Vagina (tissue), 2 donors: ENCODE measurements around the gene SCAF8.

Source experiments
- CTCF ChIP-seq, 3 experiments: fragments of 450-650 bp in 2 of 3; fragments of 200-600 bp in 1 of 3; sonication (generic) in 1 of 3; IDR thresholded peaks; one replicate each; pipeline ENCODE4 v1.5.1; 2017 to 2019; ENCODE audit warnings: antibody characterized with exemption in 3 of 3, mild to moderate bottlenecking in 2 of 3, moderate library complexity in 2 of 3
- POLR2A ChIP-seq, 2 donors: fragments of 450-650 bp; IDR thresholded peaks; one replicate each; pipeline ENCODE4 v1.6.1; 2017; ENCODE audit warnings: antibody characterized with exemption in 2 of 2, mild to moderate bottlenecking in 2 of 2, moderate library complexity in 2 of 2
- POLR2AphosphoS5 ChIP-seq, 2 donors: sonication (generic); formaldehyde crosslinking; IDR thresholded peaks; one replicate each; pipeline ENCODE4 v1.9.0; 2017; ENCODE audit warnings: antibody characterized with exemption in 2 of 2, mild to moderate bottlenecking in 2 of 2, low read depth in 1 of 2; ENCODE audit not compliant: insufficient read depth in 1 of 2

DNA sequence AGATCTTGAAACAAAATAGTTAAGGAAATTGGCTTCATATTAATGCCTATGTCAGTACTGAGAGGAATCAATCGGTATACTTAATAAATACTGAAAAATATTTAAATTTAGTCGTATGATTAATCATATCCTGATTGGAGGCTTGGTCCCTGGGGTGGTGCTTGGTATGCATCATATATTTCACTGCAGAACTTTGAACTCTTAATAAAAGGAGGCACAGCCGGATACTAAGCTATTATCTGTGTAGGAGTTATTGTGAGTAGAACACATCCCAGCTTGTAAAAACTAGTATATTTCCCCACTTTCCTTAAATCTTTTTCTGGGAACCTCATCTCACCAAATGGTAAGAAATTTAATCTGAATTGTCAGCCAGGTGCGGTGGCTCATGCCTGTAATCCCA lies 42.4 kb upstream of the SCAF8 start:
- TF ChIP-seq CTCF (IDR thresholded peaks at IDR 0.05), result no peak
- TF ChIP-seq POLR2A (IDR thresholded peaks at IDR 0.05), result no peak
- TF ChIP-seq POLR2AphosphoS5 (IDR thresholded peaks at IDR 0.05; ENCODE audit: insufficient read depth in 1 of 2, low read depth in 1 of 2), result no peak
